NCI-H1930 (cell line): Measurements from ENCODE around the gene CHST15.

Source experiments
- DNase-seq, 2 experiments: peaks; one replicate each; lab custom pipeline; 2025; lab: John Stamatoyannopoulos, UW

The CHST15 gene, protein sequence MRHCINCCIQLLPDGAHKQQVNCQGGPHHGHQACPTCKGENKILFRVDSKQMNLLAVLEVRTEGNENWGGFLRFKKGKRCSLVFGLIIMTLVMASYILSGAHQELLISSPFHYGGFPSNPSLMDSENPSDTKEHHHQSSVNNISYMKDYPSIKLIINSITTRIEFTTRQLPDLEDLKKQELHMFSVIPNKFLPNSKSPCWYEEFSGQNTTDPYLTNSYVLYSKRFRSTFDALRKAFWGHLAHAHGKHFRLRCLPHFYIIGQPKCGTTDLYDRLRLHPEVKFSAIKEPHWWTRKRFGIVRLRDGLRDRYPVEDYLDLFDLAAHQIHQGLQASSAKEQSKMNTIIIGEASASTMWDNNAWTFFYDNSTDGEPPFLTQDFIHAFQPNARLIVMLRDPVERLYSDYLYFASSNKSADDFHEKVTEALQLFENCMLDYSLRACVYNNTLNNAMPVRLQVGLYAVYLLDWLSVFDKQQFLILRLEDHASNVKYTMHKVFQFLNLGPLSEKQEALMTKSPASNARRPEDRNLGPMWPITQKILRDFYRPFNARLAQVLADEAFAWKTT

DNA sequence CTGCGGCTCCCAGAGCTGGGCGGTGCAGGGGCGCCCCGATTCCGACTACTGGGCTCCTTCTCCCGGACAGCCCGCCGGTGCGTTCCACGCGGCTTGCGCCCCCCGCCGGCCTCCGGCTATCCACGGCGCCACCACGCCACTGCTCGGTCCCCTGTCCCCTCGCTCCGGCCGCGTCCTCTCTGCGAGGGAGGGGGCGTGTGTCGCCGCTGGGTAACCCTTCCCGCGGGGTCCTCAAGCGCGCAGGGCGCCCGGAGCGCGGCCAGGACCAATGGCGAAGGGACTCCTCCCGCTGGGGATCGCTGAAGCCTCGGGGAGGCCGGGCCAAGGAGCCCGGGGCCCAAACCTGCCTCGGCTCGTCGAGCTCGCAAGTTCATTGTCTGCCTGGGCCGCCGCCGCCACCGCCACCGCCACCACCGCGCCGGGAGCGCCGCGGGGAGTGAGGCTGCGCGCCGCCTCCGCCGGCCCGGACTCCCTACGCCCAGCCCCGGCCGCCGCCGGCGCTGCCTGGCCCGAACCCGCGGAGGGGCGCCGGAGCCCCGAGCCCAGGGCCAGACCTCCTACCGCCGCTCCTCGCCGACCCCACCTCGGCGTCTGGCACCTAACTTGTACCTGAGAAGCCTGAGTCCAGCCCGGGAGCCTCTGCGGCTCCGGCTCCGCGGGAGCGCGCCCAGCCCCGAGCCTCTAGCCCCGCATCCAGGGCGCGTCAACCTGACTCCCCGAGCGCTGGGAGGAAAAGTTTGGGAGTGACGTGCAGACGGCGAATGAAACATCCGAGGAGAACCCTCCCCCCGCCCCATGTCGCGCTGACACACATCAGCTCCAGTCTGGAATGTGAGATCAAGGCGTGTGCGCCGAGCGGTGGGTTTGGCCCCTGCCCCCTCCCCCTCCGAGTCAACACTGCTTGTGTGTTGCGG, at the start of gene CHST15:
TSS of gene CHST15 (minus strand) at position 739 of the 914 bp plus-strand sequence. CDS start 47,386 bp downstream, outside the sequence.
- DNase-seq: no peak

DNA sequence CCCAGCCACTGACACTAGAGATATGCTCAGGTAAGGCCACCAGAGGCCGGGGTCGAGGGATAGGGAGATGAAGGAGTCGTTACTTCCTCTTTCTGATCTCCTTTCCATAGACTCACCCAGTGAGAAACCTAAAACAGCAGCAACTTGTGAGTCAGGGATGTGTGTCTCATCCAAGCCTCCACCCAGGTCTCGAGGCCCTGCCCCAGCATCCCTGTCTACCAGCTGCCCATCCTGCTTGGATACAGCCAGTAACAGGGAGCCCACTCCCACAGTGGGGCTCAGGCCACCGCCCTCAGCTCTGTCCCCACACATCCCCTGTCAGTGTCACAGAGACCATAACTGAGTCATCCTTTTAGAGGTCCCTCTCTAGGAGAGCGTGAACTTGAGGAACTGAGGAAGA, 49.6 kb upstream of the CHST15 start:
- no peak for DNase-seq

DNA sequence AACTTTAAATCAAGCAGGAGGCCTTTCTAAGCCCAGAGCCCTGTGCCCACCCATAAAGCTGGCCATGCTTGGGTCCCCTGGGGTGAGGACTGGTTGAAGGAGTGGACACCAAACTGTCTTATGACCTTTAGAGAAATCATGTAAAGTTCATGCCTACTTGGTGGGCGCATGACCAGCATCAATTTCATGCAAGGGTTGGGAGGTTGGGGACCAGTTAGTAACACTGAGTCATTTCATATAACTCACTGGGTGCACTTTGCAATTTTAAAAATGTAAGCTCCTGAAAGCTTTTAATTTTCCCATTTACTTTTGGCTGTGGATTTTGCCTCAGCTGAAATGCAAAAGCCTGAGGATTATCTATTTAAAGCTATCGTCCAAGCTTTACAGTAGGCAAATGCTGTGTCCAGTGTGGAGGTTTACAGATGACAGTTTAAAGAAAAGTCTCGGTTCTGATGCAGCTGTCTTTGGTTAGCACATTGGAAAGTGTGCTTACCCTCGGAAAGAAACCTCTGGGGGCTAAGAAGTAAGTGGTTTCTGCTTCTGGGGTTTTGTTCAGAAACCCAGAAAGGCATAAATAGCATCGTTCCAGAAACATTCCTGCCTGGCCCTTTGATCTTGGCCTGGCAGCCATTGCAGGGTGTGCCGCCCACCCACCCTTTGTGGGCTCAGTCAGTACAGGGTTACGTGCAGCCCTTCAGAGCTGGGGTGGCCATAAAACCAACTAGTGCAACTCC, 48.8 kb upstream of the CHST15 start:
- DNase-seq: no peak

DNA sequence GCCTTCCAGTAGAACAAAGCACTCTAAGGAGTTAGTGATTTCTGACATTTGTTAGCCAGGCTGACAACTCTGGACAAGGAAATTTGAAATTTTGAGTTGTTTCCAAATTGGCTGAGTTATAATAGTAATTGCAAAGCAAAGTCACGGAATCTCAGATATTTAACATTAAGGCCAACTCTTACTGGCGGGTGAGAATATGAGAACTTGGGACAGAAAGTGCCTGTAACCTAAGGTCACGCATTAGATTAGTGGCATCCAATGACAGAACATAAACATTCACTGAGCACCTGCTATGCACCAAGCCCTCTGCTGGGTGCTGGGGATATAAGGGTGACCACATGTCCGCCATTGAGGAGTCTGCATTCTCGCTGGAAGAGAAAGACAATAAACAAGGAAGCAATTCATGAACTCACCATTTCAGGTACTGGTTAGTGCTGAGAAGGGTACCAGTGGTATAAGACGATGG, 45.5 kb upstream of the CHST15 start:
- DNase-seq: no peak

DNA sequence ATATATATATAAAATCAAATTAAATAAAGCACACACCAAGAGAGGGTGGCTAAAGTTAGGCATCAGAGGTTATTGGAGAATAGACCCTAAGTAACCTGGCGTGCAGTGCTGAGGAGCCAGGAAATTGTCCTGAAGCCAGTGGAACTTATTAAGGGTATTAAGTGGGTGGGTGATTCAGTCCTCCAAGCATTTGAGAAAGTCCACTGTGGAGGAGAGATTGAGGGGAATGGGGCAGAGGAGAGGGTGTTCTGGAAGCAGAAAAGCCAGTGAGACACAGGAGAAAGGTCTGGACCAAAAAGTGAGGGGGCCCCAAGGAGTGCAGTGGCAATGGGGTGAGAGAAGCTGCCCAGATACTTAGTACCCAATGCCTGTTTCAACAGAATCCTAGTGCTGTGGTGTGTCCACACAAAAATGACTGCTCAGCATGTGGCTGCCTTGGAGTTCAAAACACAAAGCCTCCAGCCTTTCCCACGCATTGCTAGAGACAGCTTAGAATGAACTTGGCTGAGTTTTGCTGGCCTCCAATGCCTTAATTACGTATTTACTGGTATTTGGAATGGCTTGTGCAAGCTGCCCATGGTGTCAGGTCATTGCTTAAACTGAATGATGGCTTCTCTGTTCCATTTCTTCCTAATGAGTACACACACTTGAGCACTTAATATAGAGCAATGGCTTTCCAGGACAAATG, 44.9 kb upstream of the CHST15 start:
- no peak for DNase-seq

DNA sequence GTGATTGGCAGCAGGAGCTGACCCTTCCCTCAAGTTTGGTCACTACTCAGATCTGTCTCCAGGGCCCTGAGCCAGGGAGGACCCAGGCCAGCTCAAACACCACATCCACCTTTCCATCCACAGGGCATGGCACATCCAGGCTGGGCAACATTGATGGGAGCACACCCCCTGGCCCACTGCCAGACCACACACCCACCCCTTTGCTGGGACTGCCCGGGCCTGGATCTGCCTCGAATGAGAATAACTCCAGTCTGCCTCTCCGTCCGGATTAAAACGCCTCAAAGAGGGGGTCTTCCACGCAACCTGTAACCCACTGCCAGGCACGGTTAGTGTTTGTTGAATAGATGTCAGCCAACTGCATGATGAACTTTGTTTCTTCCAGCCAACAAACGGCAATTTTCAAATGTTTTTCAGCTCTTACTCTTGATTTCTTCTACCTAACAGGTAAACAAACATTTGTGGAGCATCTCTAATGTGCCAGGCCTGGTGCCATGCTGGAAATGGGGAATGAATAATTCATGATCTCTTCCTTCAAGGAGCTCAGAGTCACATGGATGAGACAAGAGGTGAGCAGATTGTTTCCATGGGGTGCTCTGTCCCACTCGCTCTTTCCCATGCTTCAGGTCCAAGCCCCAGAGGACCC, 41.0 kb upstream of the CHST15 start:
- no peak for DNase-seq

DNA sequence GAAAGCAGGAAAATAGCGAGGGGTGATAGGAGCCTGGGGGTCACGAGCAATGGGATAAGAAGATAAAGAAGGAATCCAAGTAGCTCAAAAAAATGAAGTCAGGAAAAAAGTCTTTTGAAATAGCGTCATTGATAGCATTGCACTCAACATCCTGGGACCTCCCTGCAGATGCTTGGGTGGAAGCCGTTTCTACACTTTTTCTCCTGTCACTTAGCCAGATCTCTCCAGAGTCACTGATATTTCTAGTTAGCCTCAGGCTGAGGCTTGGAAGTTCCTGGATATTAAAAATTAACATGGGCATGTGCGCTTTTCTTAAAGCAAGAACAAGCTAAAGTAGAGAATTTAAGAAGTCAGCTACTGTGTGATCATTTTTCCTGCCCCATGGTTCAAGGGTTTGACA, 39.5 kb upstream of the CHST15 start:
- no peak for DNase-seq

DNA sequence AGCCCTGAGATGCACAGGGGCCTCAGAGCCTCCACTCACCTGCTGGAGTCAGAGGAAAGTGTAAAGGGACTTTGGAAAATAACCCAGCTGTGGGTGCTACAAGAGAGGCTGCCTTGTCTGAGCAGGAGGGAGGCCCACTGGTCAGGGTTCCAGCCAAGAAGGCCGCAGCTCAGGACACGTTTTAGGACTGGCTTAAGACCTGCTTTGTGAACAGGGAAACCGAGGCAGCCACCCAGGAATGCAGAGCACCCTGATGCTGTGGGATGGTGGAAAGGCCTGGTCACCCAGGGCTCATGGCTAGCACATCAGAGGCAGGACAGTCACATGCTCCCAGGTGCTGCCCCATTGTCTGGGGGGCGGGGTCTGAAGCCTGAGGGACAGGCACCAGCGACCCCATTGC, 38.9 kb upstream of the CHST15 start:
- DNase-seq: no peak

DNA sequence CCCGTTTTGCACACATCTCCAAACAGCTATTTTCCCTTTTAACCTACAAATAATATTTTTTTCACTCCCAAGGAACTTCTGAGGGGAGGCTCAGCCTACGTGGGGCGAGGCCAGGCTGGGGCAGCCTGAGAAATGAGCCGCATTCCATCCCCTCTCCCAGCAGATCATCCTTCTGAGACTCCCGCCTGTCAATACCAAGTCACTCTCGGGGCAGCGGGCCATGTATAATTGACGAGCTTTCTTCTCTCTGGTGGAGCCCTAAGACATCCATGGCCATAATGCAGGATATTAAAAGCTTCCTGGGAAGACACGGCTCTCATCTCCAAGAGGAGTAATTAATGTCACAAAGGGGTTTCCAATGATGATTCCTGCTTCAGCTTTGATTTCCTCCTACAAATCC, 37.8 kb upstream of the CHST15 start:
- DNase-seq: no peak

DNA sequence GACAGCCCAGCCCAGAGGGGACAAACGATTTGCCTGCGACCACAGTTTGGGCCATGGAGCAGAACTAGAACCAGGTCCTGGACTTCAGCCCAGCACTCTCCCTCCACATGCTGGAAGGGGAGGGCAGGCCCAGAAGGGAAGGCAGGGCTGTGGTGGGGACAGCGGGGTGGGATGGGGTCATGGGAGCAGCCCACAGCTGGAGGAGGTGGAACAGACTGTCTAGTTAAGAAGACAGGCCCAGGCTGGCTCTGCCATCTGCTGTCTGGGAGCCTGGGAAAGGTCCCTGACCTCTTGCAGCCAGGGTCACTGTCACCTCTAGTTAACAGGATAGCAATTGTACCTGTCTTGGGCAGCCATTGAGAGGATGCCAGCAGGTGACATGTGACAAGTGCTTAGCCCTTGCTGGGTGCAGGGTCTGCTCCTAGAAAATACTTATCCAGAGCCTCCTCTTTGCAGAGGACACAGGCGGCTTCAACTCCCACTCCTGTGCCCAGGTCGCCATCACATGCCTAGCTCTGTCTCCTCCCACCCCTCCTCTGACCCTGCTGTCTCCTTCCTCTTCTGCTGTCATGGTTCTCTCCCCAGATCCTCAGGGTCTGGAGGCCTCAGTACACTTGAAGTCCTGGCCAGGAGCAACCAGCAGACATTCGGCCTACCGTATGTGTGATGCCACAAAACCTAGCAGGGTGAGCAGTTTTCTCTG, 37.0 kb upstream of the CHST15 start:
- DNase-seq: no peak

DNA sequence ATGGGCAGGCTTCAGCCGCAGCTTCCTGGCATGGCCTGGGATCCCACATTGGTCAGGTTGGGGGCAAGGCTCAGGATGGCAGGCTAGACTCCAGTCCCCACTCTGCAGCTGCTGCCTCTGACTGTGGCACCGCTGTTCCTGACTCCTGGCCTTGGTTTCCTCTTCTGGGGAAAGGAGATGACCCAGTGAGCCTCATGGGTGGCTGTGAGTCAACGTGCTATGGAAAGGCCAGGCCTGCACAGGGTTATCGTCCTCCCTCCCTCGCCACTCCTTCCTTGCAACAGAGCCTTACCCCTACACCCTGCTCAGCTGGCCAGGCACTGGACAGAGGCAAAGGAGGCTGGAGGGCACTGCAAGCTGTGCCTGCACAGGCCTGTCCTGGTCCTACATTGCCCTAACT, 36.1 kb upstream of the CHST15 start:
- DNase-seq: no peak

DNA sequence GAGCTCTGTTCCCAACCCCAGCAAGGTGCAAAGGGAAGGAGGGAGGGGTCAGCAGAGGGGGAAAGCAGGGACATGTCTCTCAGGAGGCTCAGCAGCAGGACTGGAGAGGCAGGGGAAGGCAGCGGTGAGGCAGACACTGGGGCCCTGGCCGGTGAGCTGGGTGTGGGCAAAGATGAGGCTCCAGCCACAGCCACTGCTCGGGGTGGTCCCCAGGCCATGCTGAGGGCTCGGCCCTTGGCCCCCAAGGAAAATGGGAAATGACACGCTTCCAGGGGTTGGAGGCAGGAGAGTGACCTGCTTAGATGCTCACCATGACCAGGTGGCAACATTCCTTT, 35.4 kb upstream of the CHST15 start:
- no peak for DNase-seq

DNA sequence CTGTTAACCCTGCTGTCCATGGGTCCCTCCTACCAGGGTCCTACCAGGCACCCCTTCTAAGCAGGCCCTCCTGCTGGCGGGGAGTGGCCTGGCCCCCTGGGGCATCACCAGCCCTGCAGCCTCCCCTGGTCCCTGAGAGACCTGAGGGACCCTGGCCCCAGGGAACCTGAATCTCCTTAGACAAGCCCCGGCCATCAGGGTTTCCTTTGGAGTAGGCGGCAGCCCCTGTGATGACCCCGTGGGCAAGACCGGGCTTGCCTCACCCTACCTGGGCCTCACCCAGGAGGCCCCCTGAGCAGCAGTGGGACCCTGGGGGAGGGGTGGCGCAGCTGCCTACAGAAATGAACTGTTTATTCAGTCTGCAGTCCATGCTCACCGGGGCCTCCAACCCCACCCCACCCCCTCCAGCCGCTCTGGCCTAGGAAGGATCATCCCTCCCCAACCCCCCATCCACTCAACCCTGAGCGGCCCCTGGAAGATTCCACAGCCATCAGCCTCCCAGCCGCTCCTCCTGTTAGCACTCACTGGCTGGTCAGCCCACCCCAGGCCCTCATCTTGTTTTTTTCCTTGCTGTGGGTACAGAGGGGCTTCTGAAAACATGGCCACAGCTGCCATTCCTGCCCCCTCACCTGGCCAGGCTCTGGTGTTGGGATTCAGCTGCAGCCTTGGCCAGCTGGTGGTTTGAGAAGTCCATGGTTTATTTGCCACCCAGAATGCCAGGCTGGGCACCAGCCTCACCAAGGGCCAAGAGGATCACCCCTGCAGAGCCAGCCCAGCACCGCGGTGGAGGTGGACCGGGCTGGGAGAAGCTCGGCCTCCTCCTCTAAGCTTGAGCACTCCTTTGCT, 34.8 kb upstream of the CHST15 start:
- DNase-seq: no peak

DNA sequence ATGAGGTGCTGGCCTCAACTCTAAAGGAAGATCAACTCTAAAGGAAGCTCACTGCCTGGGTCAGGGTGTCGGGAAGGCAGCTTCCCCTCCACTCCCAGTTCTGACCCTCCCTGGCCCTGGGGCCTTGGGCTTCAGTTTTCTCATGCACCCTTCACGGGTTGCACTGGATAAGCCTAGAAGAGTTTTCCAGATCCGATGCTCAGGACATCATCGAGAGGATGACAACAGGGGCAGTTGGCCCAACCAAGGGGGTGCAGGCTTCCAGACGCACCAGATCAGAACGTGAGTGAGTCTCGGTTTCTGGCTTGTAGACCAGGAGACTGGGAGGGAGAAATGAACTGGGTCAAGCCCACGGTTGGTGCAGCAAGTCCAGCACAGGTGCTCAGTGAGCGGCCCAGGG, 34.2 kb upstream of the CHST15 start:
- no peak for DNase-seq

DNA sequence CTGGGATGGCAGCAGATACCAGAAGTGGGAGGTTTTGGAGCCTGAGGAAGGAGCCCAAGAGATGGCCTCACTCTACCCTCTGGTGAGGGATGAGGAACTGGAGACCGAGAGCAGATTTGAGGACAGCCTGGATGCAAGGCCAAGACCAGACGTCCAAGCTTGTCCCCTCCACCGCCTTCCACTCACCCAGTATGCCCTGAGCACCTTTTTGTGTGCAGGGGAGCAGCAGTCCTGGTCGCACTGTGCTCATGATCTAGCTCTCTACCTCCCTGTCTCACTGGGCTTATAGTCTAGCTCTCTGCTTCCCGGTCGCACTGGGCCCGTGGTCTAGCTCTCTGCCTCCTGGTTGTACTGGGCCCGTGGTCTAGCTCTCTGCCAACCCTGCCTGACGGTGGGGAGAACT, 33.6 kb upstream of the CHST15 start:
- no peak for DNase-seq

DNA sequence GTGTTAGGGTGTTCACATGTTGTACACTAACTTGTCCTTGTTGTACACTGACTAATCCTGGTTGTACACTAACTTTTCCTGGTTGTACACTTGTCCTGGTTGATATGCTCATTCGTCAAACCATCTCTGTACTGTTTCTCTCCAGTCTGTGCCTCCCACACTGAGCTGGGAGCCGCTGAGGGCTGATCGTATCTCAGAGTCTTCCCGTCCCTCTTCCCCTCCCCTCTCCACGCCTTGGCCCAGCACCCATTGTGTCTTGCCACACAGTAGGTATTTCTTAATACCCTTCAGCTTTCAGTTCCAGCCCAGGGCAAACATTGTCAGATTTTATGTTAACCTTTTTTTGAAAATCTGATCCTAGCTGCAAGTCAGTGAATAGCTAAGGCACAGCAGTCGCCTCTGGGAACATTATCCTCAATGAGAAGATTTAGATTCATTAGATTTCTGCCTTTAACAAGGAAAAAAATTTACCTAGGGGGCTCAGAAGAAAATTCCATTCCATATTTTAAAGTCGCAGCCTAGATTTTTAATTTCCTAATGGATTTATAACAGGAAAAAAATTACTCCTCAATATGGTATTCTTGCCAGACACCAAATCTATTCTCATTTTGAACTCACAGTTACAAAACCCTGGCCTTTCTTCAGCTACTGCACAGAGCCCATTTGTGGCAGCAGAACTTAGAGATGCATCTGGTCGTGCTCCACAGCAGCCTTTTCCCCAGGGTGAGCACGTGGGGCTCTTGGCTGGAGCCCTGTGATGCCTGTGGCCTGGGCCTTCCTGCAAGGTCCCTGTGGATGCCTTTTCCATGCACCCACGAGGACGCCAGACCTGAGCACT, 33.0 kb upstream of the CHST15 start:
- DNase-seq: no peak

DNA sequence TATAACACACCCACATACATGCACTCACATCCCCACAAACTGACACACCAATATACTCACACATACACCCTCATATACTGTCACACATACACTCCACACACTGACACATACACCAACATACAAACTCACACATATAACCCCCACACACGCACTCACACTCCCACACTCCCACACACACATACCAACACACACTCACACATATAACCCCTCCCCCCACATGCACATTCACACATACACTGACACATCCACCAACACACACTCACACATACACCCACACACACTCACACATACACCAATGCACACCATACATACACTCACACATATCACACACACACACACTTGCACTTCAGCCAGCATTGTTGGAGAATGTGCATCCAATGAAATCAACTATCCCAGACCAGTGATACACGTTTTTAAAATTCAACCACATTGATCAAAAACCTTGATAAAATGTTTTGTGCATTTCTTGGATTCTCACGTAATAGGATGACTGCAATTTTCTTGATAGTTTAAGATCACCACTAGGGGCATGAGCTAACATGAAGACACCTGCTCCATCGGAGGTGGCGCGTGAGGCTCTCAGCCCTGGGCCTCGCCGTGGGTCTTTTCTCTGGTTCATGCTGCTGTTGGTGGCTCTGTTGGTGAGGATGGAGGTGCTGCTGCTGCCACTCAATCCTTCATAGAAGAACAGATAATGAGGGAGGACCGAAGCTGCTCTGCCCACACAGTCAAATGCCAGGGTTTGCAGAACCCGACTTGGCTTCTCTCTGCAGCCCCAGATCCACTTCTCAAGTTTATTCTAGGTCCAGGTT, 32.1 kb upstream of the CHST15 start:
- no peak for DNase-seq

DNA sequence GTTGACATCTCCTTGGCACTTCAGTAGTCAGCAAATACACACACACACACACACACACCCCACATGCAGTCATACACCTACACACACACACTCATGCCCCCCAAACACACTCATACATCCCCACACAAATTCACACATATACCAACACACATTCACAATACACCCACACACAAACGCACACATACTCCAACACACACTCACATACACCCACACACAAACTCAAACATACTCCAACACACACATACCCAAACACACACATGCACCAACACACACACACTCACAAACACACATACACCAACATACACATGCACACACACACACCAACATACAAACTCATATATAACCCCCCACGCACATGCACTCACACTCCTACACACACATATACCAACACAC, 31.4 kb upstream of the CHST15 start:
- DNase-seq: no peak
